ENCODE measurements around the gene DNASE1L1.

Gene DNASE1L1

DNA sequence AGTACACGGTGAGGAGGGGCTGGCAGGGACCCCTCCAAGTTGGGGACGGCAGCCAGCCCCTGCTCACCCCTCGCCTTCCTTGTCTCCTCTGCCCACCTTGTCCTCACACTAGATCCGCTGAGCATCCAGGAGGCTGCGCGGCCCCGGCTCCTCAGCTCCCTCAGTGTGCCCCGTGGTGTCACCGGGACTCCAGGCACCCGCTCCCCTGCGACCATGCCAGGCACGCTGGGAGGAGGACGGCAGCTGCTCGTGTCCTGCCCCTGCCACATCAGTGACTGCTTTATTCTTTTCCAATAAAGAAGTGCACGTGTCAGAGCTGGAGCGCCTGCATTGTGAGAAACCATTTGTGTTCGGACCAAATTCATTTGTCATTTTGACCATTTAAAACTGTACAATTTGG lies 41.3 kb upstream of the DNASE1L1 start:
- POLR2A ChIA-PET: no interaction called here
- no peaks in the 10 kb centered on the region for H3K4me1 ChIP-seq (ENCODE audit: control insufficient read depth, insufficient read depth, low read length)
- TF ChIP-seq ZNF621 (tag by site-specific recombination; IDR thresholded peaks at IDR 0.05) (no peak), BCL11B (tag by site-specific recombination; IDR thresholded peaks at IDR 0.05; ENCODE audit: low read depth) (no peak), ZNF239 (tag by site-specific recombination; IDR thresholded peaks at IDR 0.05) (no peak), ZNF530 (tag by site-specific recombination; IDR thresholded peaks at IDR 0.05; ENCODE audit: low read depth) (no peak), ZNF571 (tag by site-specific recombination; IDR thresholded peaks at IDR 0.05) (no peak), ZNF404 (tag by site-specific recombination; IDR thresholded peaks at IDR 0.05) (no peak), ZNF791 (tag by site-specific recombination; IDR thresholded peaks at IDR 0.05) (no peak), ZSCAN16 (tag by site-specific recombination; IDR thresholded peaks at IDR 0.05) (no peak), ZNF654 (tag by site-specific recombination; IDR thresholded peaks at IDR 0.05; ENCODE audit: low read depth) (no peak), ZNF701 (tag by site-specific recombination; IDR thresholded peaks at IDR 0.05) (no peak), ZNF157 (tag by site-specific recombination; IDR thresholded peaks at IDR 0.05) (no peak), ZNF10 (tag by site-specific recombination; IDR thresholded peaks at IDR 0.05) (no peak), ZBTB48 (tag by site-specific recombination; IDR thresholded peaks at IDR 0.05) (no peak), ZNF391 (tag by site-specific recombination; IDR thresholded peaks at IDR 0.05; ENCODE audit: borderline replicate concordance, low read depth) (no peak), ZNF670 (tag by site-specific recombination; IDR thresholded peaks at IDR 0.05; ENCODE audit: low read depth) (no peak), SP3 (tag by site-specific recombination; IDR thresholded peaks at IDR 0.05) (no peak), ZNF211 (tag by site-specific recombination; IDR thresholded peaks at IDR 0.05; ENCODE audit: low read depth) (no peak), ZBTB20 (tag by site-specific recombination; IDR thresholded peaks at IDR 0.05) (no peak)
- TF ChIP-seq, protein P1, sequence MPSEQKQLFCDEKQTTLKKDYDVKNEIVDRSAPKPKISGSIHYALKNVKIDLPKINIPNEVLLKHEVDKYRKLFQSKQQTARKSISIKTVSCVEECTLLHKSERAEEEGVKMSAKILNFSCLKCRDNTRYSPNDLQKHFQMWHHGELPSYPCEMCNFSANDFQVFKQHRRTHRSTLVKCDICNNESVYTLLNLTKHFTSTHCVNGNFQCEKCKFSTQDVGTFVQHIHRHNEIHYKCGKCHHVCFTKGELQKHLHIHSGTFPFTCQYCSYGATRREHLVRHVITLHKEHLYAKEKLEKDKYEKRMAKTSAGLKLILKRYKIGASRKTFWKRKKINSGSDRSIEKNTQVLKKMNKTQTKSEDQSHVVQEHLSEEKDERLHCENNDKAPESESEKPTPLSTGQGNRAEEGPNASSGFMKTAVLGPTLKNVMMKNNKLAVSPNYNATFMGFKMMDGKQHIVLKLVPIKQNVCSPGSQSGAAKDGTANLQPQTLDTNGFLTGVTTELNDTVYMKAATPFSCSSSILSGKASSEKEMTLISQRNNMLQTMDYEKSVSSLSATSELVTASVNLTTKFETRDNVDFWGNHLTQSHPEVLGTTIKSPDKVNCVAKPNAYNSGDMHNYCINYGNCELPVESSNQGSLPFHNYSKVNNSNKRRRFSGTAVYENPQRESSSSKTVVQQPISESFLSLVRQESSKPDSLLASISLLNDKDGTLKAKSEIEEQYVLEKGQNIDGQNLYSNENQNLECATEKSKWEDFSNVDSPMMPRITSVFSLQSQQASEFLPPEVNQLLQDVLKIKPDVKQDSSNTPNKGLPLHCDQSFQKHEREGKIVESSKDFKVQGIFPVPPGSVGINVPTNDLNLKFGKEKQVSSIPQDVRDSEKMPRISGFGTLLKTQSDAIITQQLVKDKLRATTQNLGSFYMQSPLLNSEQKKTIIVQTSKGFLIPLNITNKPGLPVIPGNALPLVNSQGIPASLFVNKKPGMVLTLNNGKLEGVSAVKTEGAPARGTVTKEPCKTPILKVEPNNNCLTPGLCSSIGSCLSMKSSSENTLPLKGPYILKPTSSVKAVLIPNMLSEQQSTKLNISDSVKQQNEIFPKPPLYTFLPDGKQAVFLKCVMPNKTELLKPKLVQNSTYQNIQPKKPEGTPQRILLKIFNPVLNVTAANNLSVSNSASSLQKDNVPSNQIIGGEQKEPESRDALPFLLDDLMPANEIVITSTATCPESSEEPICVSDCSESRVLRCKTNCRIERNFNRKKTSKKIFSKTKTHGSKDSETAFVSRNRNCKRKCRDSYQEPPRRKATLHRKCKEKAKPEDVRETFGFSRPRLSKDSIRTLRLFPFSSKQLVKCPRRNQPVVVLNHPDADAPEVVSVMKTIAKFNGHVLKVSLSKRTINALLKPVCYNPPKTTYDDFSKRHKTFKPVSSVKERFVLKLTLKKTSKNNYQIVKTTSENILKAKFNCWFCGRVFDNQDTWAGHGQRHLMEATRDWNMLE (tag by site-specific recombination; conservative IDR thresholded peaks at IDR 0.05; ENCODE audit: low read depth): no peak
- TF ChIP-seq, protein P2, sequence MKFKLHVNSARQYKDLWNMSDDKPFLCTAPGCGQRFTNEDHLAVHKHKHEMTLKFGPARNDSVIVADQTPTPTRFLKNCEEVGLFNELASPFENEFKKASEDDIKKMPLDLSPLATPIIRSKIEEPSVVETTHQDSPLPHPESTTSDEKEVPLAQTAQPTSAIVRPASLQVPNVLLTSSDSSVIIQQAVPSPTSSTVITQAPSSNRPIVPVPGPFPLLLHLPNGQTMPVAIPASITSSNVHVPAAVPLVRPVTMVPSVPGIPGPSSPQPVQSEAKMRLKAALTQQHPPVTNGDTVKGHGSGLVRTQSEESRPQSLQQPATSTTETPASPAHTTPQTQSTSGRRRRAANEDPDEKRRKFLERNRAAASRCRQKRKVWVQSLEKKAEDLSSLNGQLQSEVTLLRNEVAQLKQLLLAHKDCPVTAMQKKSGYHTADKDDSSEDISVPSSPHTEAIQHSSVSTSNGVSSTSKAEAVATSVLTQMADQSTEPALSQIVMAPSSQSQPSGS (tag by site-specific recombination; IDR thresholded peaks at IDR 0.05; ENCODE audit: low read depth): no peak
- peaks cover 4 to 75% of the 10 kb centered on the region in 2 experiments; a peak in 2 of 3 replicates for H3K36me3 ChIP-seq (ENCODE audit: control insufficient read depth in 2 of 2, insufficient read depth in 1 of 2, low read length in 2 of 2)
- CTCF ChIA-PET: no interaction called here
- H3K9me3 ChIP-seq (ENCODE audit: control insufficient read depth, insufficient read depth, low read depth, low read length): no peaks in the 10 kb centered on the region
- no peak overlapping the region for H3K27ac ChIP-seq (ENCODE audit: extremely low read depth, low read depth, low read length)
- H3K4me3 ChIP-seq (ENCODE audit: low read depth, low read length): no peak overlapping the region

DNA sequence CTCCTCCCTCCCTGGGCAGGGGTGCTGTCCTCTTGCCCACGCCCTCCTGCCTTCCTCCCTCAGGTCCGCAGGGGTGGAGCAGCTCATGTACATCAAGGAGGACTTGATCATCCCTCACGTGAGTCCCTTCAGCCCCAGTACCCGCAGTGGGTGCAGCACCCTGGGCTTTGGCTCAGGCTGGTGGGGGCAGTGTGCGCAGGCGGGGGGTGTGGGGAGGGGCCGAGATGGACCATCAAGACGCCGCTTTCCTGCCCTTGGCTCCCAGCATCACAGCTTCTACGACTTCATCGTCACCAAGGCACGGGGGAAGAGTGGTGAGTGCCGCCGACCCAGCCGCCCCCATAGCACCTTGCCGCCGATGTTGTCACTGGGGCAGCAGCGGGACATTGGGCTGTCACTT lies 40.6 kb upstream of the DNASE1L1 start:
- ChIA-PET CTCF (no interaction called here), POLR2A (interaction anchor here (0.7 kb wide), 1 partner anchor 16 kb away, joined by 3 read pairs; no protein-coding TSS in a partner anchor)
- TF ChIP-seq ZNF335 (tag by site-specific recombination; conservative IDR thresholded peaks at IDR 0.05): no peak
- no peak for TF ChIP-seq BCL11A (tag by site-specific recombination; IDR thresholded peaks at IDR 0.05; ENCODE audit: low read depth)
- TF ChIP-seq, protein P3, sequence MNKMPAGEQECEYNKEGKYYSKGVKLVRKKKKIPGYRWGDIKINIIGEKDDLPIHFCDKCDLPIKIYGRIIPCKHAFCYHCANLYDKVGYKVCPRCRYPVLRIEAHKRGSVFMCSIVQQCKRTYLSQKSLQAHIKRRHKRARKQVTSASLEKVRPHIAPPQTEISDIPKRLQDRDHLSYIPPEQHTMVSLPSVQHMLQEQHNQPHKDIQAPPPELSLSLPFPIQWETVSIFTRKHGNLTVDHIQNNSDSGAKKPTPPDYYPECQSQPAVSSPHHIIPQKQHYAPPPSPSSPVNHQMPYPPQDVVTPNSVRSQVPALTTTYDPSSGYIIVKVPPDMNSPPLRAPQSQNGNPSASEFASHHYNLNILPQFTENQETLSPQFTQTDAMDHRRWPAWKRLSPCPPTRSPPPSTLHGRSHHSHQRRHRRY (tag by site-specific recombination; IDR thresholded peaks at IDR 0.05): no peak
- TF ChIP-seq, protein P4, sequence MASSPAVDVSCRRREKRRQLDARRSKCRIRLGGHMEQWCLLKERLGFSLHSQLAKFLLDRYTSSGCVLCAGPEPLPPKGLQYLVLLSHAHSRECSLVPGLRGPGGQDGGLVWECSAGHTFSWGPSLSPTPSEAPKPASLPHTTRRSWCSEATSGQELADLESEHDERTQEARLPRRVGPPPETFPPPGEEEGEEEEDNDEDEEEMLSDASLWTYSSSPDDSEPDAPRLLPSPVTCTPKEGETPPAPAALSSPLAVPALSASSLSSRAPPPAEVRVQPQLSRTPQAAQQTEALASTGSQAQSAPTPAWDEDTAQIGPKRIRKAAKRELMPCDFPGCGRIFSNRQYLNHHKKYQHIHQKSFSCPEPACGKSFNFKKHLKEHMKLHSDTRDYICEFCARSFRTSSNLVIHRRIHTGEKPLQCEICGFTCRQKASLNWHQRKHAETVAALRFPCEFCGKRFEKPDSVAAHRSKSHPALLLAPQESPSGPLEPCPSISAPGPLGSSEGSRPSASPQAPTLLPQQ (tag by site-specific recombination; IDR thresholded peaks at IDR 0.05): no peak
- no peak for TF ChIP-seq ZNF560 (tag by site-specific recombination; IDR thresholded peaks at IDR 0.05; ENCODE audit: borderline replicate concordance)
- no peak for TF ChIP-seq ZNF473 (tag by site-specific recombination; IDR thresholded peaks at IDR 0.05)
- TF ChIP-seq TRIM28 (IDR thresholded peaks at IDR 0.05; ENCODE audit: borderline replicate concordance, low read length): no peak
- no peak for TF ChIP-seq ZNF701 (tag by site-specific recombination; IDR thresholded peaks at IDR 0.05)
- no peak for TF ChIP-seq ZNF707 (tag by site-specific recombination; IDR thresholded peaks at IDR 0.05)
- TF ChIP-seq ZEB2 (tag by site-specific recombination; IDR thresholded peaks at IDR 0.05): no peak

More for the DNA sequence above, 40.6 kb upstream of the DNASE1L1 start:
- H3K36me3 ChIP-seq (ENCODE audit: control insufficient read depth in 2 of 2, insufficient read depth in 1 of 2, low read length in 2 of 2): peaks cover 4 to 78% of the 10 kb centered on the region in 2 experiments; a peak in 2 of 3 replicates
- no peak overlapping the region for H3K27ac ChIP-seq (ENCODE audit: extremely low read depth, low read depth, low read length)
- no peak overlapping the region for H3K4me3 ChIP-seq (ENCODE audit: low read depth, low read length)
- H3K9me3 ChIP-seq (ENCODE audit: control insufficient read depth, insufficient read depth, low read depth, low read length): no peaks in the 10 kb centered on the region
- H3K4me1 ChIP-seq (ENCODE audit: control insufficient read depth, insufficient read depth, low read length): no peaks in the 10 kb centered on the region

All from HEK293 (cell line).